ENCODE results near the gene SH3BP4. TPM values are rescaled to one million over a fixed set of nuclear protein-coding genes. Genes with fewer than 3 reads are reported as not detected.

Gene SH3BP4
- total RNA-seq, 2 experiments from 2014 or later = 0.06 TPM; not detected in 1

DNA sequence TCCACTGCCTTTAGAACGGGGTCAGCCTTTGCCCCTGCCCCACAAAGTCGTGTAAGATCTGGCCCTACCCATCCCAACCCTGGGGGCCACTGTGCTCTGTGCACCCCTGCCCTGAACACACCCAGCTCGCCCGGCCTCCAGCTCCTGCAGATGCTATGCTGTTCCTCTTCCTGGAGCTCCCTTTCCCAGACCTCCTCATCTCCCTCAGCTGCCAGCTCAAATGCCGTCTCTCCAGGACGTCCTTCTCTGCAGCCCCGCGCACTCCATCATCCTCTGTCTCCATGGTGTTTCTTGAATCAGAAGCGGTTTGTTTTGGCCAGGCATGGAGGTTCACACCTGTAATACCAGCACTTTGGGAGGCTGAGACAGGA is 94.1 kb downstream of the SH3BP4 start:
- H3K9me2 ChIP-seq (ENCODE audit: insufficient read depth, low read length) = no peaks in the 10 kb centered on the region
- no peaks in the 10 kb centered on the region for H3K9me3 ChIP-seq (ENCODE audit: low read length)
- peak overlapping the region; percentile 56 for H2AFZ ChIP-seq (ENCODE audit: low read length)
- DNase-seq (ENCODE audit: low spot score) = no peak
- peak overlapping the region; percentile 52 for H3K4me3 ChIP-seq (ENCODE audit: low read depth, low read length, poor library complexity, severe bottlenecking)
- POLR2A ChIA-PET = interaction anchor here (0.6 to 1.2 kb wide), 2 partner anchors 27 to 235 kb away, joined by 3 read pairs; no protein-coding TSS in a partner anchor
- TF ChIP-seq, protein P1, sequence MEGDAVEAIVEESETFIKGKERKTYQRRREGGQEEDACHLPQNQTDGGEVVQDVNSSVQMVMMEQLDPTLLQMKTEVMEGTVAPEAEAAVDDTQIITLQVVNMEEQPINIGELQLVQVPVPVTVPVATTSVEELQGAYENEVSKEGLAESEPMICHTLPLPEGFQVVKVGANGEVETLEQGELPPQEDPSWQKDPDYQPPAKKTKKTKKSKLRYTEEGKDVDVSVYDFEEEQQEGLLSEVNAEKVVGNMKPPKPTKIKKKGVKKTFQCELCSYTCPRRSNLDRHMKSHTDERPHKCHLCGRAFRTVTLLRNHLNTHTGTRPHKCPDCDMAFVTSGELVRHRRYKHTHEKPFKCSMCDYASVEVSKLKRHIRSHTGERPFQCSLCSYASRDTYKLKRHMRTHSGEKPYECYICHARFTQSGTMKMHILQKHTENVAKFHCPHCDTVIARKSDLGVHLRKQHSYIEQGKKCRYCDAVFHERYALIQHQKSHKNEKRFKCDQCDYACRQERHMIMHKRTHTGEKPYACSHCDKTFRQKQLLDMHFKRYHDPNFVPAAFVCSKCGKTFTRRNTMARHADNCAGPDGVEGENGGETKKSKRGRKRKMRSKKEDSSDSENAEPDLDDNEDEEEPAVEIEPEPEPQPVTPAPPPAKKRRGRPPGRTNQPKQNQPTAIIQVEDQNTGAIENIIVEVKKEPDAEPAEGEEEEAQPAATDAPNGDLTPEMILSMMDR (conservative IDR thresholded peaks at IDR 0.05; ENCODE audit: low read length) = no peak
- no peak for TF ChIP-seq EZH2phosphoT487 (IDR thresholded peaks at IDR 0.05; ENCODE audit: borderline replicate concordance, low read depth, low read length)
- H4K20me1 ChIP-seq (ENCODE audit: insufficient read depth, low read length) = no peaks in the 10 kb centered on the region
- no TSS peak for BruUV-seq (replicated peaks)
- no peaks in the 10 kb centered on the region for H3K36me3 ChIP-seq (ENCODE audit: insufficient read depth, low read length)
- CTCF ChIA-PET (ENCODE audit: unreplicated experiment) = no interaction called here
- H3K4me1 ChIP-seq (ENCODE audit: insufficient read depth, low read length, poor library complexity, severe bottlenecking) = peaks cover 30% of the 10 kb centered on the region
- H3K79me2 ChIP-seq (ENCODE audit: insufficient read depth, low read depth, low read length) = no peaks in the 10 kb centered on the region
- intact Hi-C loops (cut with micrococcal nuclease; ENCODE audit: unreplicated experiment) = no loop called here
- peak overlapping the region; percentile 50 for H3K27ac ChIP-seq (ENCODE audit: low read depth, low read length, poor library complexity, severe bottlenecking)
- peak overlapping the region; percentile 81 for H3K4me2 ChIP-seq (ENCODE audit: low read length)

DNA sequence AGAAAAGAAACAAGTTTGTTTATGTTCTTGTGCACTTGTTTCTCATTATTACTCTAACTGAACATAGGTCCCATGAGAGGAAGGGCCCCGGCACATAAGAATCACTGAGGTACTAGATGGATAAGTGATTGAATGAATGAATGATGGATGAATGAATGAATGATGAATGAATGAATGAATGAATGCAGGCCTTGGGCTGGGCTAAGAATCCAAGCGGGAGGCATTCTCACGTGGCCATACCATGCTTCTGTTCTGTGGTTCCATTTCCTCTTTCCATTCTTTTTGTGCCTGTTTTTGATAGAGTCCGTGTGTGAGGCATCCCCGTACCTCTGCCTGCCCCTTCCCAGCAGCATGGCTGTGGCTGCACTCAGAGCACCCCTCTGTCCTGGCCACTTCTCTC is 94.8 kb downstream of the SH3BP4 start:
- no peaks in the 10 kb centered on the region for H3K36me3 ChIP-seq (ENCODE audit: insufficient read depth, low read length)
- H2AFZ ChIP-seq (ENCODE audit: low read length) = no peak overlapping the region
- TF ChIP-seq, protein P1 (conservative IDR thresholded peaks at IDR 0.05; ENCODE audit: low read length) = no peak
- TF ChIP-seq EZH2phosphoT487 (IDR thresholded peaks at IDR 0.05; ENCODE audit: borderline replicate concordance, low read depth, low read length) = no peak
- no peak overlapping the region for H3K27ac ChIP-seq (ENCODE audit: low read depth, low read length, poor library complexity, severe bottlenecking)
- H3K4me2 ChIP-seq (ENCODE audit: low read length) = peak overlapping the region; percentile 81; the same call in 1 of the 2 replicates
- no peaks in the 10 kb centered on the region for H3K79me2 ChIP-seq (ENCODE audit: insufficient read depth, low read depth, low read length)
- ChIA-PET POLR2A (interaction anchor here (1.2 kb wide), 1 partner anchor 27 kb away, joined by 3 read pairs; no protein-coding TSS in a partner anchor), CTCF (ENCODE audit: unreplicated experiment) (no interaction called here)
- BruUV-seq (replicated peaks) = no TSS peak
- no peaks in the 10 kb centered on the region for H3K9me3 ChIP-seq (ENCODE audit: low read length)
- no peaks in the 10 kb centered on the region for H4K20me1 ChIP-seq (ENCODE audit: insufficient read depth, low read length)
- no peak for DNase-seq (ENCODE audit: low spot score)
- H3K4me1 ChIP-seq (ENCODE audit: insufficient read depth, low read length, poor library complexity, severe bottlenecking) = peaks cover 30% of the 10 kb centered on the region
- no peaks in the 10 kb centered on the region for H3K9me2 ChIP-seq (ENCODE audit: insufficient read depth, low read length)
- no peak overlapping the region for H3K4me3 ChIP-seq (ENCODE audit: low read depth, low read length, poor library complexity, severe bottlenecking)
- intact Hi-C loops (cut with micrococcal nuclease; ENCODE audit: unreplicated experiment) = no loop called here

DNA sequence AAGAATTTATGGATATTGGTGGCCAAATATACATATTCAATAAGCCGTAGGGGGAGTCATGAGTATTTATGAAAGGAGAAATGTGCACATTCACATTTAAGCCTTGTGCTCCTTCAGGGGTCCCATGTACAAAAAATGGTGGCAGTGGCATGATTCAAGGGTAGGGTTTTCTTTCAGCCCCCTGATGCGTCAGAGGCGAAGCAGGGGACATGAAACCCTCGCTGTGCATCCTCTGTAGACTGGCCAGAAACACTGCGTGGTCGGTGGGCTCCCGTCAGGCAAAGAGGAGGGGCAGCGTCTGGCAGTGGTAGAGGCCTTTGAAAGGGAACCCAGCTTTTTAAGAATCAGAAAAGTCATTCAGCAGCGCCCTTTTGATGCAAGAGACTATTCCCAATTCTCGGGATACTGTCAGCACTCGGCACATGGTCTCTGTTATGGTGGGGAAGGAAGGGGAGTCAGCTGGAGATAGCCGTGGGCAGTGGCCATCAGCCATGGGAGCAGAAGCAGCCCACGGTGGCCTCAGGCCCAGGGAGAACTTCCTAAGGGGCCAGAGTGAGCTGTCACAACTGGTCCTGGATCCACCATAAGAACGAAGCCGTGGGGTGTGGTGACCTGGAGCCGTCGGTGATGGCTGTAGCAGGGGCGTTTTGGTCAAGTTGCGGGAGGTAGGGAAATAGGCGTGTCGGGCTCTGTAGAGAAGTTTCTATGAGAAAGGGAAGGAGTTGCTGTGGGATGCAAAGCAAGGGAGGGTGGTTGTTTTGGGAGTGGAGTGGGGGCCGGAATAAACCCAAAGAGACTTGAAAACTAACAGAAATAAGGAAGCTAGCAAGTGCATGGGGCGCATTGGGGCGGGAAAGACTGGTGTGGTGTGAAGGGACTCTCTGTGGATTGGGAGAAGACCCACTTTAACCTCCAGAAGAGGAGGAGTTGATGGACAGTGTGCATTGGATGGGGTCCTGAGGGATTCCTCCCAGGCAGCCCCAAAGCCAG is 95.6 kb downstream of the SH3BP4 start:
- no peaks in the 10 kb centered on the region for H4K20me1 ChIP-seq (ENCODE audit: insufficient read depth, low read length)
- H3K27ac ChIP-seq (ENCODE audit: low read depth, low read length, poor library complexity, severe bottlenecking) = no peak overlapping the region
- no TSS peak for BruUV-seq (replicated peaks)
- no peak for DNase-seq (ENCODE audit: low spot score)
- ChIA-PET CTCF (ENCODE audit: unreplicated experiment) (no interaction called here), POLR2A (no interaction called here)
- no peaks in the 10 kb centered on the region for H3K9me3 ChIP-seq (ENCODE audit: low read length)
- no peak overlapping the region for H2AFZ ChIP-seq (ENCODE audit: low read length)
- no peaks in the 10 kb centered on the region for H3K9me2 ChIP-seq (ENCODE audit: insufficient read depth, low read length)
- intact Hi-C loops (cut with micrococcal nuclease; ENCODE audit: unreplicated experiment) = no loop called here
- no peak for TF ChIP-seq EZH2phosphoT487 (IDR thresholded peaks at IDR 0.05; ENCODE audit: borderline replicate concordance, low read depth, low read length)
- TF ChIP-seq, protein P1 (conservative IDR thresholded peaks at IDR 0.05; ENCODE audit: low read length) = no peak
- peaks cover 30% of the 10 kb centered on the region for H3K4me1 ChIP-seq (ENCODE audit: insufficient read depth, low read length, poor library complexity, severe bottlenecking)
- H3K79me2 ChIP-seq (ENCODE audit: insufficient read depth, low read depth, low read length) = no peaks in the 10 kb centered on the region
- H3K36me3 ChIP-seq (ENCODE audit: insufficient read depth, low read length) = no peaks in the 10 kb centered on the region
- H3K4me3 ChIP-seq (ENCODE audit: low read depth, low read length, poor library complexity, severe bottlenecking) = no peak overlapping the region
- H3K4me2 ChIP-seq (ENCODE audit: low read length) = no peak overlapping the region
